Measurements from ENCODE around the gene ALOX5. TPM values are rescaled to one million over a fixed set of nuclear protein-coding genes. Genes with fewer than 3 reads are reported as not detected.
A peak's percentile ranks its signal among the peaks of the same experiment; 100 is the strongest.
"Not testable (repeated sequence)": the region's sequence is repeated elsewhere in the genome, so short reads cannot be mapped to it uniquely, and the experiment has no call there.

ALOX5 gene
- total RNA-seq (ENCODE audit: insufficient read depth, low replicate concordance) = 19.3 TPM

- peak; percentile 26 for DNase-seq (ENCODE audit: low spot score)
Observed at GRCh38 chr10:45373576-45374349, at the start of gene ALOX5. ALOX5 (plus strand) TSS chr10:45374216; CDS start chr10:45374280, 64 bp downstream.

DNA sequence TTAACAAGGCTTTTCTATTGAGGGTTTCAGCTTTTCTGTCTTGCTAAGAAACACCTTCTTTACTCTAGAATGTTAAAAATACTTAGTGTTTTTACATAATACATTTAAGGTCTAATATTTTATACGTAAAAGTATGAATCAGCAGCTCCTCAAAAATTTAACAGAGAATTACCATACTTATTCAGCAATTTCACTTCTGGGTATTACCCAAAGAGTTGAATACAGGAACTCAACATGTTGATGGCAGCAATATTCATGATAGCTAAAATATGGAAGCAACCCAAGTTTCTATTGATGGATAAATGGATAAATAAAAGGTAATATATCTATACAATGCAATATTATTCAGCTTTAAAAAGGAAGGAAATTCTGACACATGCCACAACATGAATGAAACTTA lies 48.9 kb upstream of the ALOX5 start:
- DNase-seq (ENCODE audit: low spot score) = no peak

- not testable (repeated sequence) for DNase-seq (ENCODE audit: low spot score)
Observed at GRCh38 chr10:45326864-45327263, 47.2 kb upstream of the ALOX5 start.

- not testable (repeated sequence) for DNase-seq (ENCODE audit: low spot score)
Observed at GRCh38 chr10:45331824-45332223, 42.2 kb upstream of the ALOX5 start.

GRCh38 chr10:45339894-45340293 lies 34.1 kb upstream of the ALOX5 start:
- DNase-seq (ENCODE audit: low spot score) = no peak

DNA sequence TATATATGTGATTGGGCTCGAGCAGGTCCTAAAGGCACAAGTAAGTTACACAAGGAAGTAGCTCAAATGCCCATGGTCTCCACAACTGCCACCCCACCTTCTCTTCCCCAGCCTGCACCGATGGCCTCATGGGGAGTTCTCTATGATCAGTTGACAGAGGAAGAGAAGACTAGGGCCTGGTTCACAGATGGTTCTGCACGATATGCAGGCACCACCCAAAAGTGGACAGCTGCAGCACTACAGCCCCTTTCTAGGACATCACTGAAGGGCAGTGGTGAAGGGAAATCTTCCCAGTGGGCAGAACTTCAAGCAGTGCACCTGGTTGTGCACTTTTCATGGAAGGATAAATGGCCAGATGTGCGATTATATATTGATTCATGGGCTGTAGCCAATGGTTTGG lies 33.6 kb upstream of the ALOX5 start:
- not testable (repeated sequence) for DNase-seq (ENCODE audit: low spot score)

GRCh38 chr10:45346652-45347335 lies 27.2 kb upstream of the ALOX5 start:
- not testable (repeated sequence) for DNase-seq (ENCODE audit: low spot score)

DNA sequence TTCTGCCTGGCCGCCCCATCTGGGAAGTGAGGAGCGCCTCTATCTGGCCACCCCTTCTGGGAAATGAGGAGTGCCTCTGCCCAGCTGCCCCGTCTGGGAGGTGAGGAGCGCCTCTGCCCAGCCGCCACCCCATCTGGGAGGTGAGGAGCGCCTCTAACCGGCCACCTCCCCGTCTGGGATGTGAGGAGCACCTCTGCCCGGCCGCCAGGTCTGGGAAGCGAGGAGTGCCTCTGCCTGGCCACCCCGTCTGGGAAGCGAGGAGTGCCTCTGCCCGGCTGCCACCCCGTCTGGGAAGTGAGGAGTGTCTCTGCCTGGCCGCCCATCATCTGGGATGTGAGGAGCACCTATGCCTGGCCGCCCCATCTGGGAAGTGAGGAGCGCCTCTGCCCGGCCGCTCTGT lies 26.6 kb upstream of the ALOX5 start:
- DNase-seq (ENCODE audit: low spot score) = not testable (repeated sequence)

GRCh38 chr10:45348196-45348765 lies 25.7 kb upstream of the ALOX5 start:
- DNase-seq (ENCODE audit: low spot score) = not testable (repeated sequence)

DNA sequence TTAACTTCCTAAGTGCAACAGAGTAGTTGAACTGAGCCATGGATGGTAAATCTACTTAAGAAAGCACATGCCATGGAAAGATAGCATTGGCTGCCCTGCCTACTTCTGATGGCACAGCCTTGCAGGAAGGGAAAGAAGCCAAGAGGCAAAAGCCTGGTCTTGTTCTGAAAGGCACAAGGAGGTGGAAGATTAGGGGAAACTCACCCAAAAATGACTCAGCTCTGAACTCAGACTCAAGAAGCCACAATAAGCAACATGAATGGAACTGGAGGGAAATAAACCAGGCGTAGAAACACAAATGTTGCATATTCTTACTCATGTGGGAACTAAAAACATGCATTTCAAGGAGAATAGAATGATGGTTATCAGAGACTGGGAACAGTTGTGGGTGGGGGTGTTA lies 20.8 kb upstream of the ALOX5 start:
- DNase-seq (ENCODE audit: low spot score) = no peak

- DNase-seq (ENCODE audit: low spot score) = peak; percentile 21
Observed at GRCh38 chr10:45354261-45354660, 19.8 kb upstream of the ALOX5 start.

DNA sequence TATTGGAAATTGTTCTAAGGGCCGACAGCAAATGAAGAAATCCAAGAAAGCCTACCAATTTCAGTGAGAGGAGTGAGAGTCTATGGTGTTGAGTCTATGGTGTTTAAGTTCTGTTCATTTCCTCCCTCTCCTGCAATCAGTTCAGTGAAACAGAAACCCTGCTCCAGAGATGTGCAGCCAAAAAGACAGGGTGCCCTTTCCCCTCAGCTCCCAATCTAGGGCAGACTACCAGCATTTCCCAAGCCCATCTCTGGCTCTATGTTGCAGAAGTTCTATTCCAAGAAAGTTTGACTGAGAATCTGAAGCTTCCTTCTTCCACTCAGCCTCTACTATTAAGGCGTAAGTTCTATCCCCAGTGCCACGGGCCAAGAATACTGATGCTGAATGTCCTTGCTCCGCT lies 18.5 kb upstream of the ALOX5 start:
- no peak for DNase-seq (ENCODE audit: low spot score)

DNA sequence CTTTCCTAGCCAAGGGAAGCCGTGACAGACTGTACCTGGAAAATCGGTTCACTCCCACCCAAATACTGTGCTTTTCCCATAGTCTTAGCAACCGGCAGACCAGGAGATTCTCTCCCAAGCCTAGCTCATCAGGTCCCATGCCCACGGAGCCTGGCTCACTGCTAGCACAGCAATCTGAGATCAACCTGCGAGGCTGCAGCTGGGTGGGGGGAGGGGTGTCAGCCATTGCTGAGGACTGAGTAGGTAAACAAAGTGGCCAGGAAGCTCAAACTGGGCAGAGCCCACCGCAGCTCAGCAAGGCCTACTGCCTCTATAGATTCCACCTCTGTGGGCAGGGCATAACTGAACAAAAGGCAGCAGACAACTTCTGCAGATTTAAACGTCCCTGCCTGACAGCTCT lies 15.1 kb upstream of the ALOX5 start:
- DNase-seq (ENCODE audit: low spot score) = not testable (repeated sequence)

DNA sequence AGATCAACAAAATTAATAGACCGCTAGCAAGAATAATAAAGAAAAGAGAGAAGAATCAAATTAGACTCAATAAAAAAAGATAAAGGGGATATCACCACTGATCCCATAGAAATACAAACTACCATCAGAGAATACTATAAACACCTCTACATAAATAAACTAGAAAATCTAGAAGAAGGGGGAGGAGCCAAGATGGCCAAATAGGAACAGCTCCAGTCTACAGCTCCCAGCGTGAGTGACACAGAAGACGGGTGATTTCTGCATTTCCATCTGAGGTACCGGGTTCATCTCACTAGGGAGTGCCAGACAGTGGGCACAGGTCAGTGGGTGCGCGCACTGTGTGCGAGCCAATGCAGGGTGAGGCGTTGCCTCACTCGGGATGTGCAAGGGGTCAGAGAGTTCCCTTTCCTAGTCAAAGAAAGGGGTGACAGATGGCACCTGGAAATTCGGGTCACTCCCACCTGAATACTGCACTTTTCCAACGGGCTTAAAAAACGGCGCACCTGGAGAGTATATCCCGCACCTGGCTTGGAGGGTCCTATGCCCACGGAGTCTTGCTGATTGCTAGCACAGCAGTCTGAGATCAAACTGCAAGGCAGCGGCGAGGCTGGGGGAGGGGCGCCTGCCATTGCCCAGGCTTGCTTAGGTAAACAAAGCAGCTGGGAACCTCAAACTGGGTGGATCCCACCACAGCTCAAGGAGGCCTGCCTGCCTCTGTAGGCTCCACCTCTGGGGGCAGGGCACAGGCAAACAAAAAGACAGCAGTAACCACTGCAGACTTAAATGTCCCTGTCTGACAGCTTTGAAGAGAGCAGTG lies 11.8 kb upstream of the ALOX5 start:
- not testable (repeated sequence) for DNase-seq (ENCODE audit: low spot score)

DNA sequence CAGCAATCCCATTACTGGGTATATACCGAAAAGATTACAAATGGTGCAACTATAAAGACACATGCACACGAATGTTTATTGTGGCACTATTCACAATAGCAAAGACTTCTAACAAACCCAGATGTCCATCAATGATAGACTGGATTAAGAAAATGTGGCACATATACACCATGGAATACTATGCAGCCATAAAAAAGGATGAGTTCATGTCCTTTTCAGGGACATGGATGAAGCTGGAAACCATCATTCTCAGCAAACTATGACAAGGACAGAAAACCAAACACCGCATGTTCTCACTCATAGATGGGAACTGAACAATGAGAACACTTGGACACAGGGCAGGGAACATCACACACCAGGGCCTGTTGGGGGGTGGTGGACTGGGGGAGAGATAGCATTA lies 6.4 kb upstream of the ALOX5 start:
- not testable (repeated sequence) for DNase-seq (ENCODE audit: low spot score)

DNA sequence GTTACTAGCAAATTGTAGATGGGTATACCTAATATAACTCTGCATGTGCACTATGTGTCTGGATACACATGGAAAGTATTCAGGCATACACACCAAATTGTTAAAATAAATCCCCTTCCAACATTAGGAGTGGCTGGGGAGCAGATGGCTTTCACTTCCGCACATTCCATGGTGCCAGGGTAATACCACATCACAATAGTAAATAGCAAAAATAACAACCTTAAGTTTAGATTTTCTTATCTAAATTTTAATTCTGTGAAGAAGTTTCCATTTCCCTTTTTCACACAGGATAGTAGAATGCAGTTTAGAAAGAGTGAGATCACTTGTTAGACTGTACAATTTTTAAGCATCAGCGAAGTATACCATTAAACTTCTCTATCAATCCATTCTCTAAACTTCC lies 5.8 kb upstream of the ALOX5 start:
- DNase-seq (ENCODE audit: low spot score) = no peak

DNA sequence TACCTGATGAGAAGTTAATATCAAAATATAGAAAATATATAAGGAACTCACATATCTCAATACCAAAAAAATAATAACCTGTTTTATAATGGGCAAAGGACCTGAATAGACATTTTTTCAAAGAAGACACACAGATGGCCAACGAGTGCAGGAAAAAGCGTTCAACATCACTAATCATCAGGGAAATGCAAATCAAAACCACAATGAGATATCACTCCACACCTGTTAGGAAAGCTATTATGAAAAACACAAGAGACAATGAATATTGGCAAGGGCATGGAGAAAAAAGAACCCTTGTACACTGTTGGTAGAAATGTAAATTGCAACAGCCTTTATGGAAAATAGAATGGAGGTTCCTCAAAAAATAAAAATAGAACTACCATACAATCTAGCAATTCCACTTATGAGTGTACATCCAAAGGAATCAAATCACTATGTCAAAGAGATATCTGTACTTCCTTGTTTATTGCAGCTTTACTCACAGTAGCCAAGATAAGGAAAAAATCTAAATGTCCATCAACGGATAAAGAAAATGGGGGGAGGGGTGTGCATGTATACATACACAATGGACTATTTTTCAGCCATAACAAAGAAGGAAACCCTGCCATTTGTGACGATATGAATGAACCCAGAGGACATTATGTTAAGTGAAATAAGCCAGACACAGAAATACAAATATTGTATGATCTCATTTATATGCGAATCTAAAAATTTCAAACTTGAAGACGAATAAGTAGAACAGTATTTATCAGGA lies 3.6 kb upstream of the ALOX5 start:
- no peak for DNase-seq (ENCODE audit: low spot score)

GRCh38 chr10:45371560-45371959 lies 2.5 kb upstream of the ALOX5 start:
- DNase-seq (ENCODE audit: low spot score) = no peak

DNA sequence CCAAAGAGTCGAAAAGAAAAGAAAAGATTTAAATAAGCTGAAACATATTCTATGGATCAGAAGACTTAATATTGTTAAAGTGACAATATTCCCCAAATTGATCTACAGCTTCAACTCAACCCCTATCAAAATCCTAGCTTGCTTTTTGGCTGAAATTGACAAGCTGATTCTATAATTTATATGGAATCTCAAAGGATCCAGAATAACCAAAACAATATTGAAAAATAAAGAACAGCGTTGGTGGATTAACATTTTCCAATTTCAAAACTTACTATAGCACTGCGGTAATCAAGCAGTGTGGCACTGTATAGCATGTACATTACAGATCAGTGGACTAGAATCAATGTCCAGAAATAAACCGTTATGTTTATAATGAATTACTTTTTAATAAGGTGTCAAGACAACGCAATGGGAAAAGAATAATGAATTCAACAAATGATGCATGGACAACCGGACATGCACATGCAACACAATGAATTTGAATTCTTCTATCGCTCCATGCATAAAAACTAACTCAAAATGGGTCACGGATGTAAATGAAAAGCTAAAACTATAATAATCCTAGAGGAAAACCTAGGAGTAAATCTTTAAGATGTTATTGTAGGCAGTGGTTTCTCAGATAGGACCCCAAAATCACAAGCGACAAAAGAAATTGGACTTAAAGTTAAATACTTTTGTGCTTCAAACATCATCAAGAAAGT lies 1.6 kb upstream of the ALOX5 start:
- no peak for DNase-seq (ENCODE audit: low spot score)

DNA sequence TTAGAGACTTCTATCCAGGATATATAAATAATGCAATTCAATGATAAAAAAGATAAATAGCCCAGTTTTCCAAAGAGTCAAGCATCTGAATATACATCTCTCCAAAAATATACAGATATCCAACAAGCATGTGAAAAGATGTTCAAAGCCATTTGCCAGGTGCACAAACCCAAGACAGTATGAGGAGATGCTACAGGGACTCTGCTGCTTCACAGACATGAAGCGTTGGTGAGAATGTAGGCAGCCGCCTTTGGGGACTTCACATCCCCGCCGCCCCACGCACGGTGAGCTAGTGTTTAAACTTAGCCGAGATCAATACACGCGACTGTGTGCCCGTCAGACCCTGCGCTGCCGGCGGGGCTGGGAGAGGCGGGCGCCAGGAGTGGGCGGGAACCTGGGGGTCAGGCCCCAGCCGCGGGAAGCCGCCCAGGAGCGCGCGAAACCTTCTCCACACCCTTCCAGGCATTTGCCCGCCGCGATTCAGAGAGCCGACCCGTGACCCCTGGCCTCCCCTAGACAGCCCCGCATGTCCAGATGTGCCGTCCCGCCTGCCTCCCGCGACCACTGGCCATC lies 927 bp upstream of the ALOX5 start:
- no peak for DNase-seq (ENCODE audit: low spot score)
